Endothelial cell of umbilical vein (primary cell): ENCODE measurements around the gene APEH. TPM values are rescaled to one million over a fixed set of nuclear protein-coding genes. Genes with fewer than 3 reads are reported as not detected.

Source experiments
- BruUV-seq: library from RNA; stranded (reverse); fragments of 400-500 nt; replicated peaks from 2 replicates; lab custom pipeline; 2021; lab: Mats Ljungman, UMichigan
- CTCF ChIA-PET: fragments of 300-600, 350-600 bp; sonication (Branson Sonifier 250); formaldehyde crosslinking; loops from one replicate; lab custom pipeline; 2021; ENCODE audit warnings: antibody characterized with exemption, inconsistent platforms; lab: Charles Lee
- POLR2A ChIA-PET: fragments of 300-600, 350-600 bp; sonication (Branson Sonifier 250); formaldehyde crosslinking; loops from one replicate; lab custom pipeline; 2021; ENCODE audit warnings: antibody characterized with exemption, inconsistent platforms; lab: Charles Lee
- DNase-seq: peaks from one replicate; pipeline ENCODE4 v3.0.0-alpha.2; 2011; ENCODE audit warnings: low read depth, low spot score
- FAIRE-seq: peaks from 2 replicates; lab custom pipeline; 2011; peaks lifted over from hg19 to GRCh38; lab: Jason Lieb, UNC
- H2AFZ ChIP-seq: 2 replicates; pipeline ENCODE4 v1.6.0; 2012; ENCODE audit warnings: low read depth, low read length, control low read depth, inconsistent platforms
- H3K27ac ChIP-seq: 2 replicates; pipeline ENCODE4 v1.5.1; 2011; ENCODE audit warnings: low read depth, mild to moderate bottlenecking, control low read depth, low read length, moderate library complexity; ENCODE audit not compliant: insufficient read depth
- H3K27me3 ChIP-seq, 2 experiments: 2 replicates each; pipeline versions ENCODE4 v1.6.0 to v1.6.1; 2011; ENCODE audit warnings: low read length in 2 of 2, mixed read lengths in 1 of 2; ENCODE audit not compliant: control insufficient read depth in 2 of 2, insufficient read depth in 2 of 2
- H3K36me3 ChIP-seq, 2 experiments: 2 replicates in 1 of 2; 3 replicates in 1 of 2; pipeline ENCODE4 v1.5.1; 2011; ENCODE audit warnings: low read length in 2 of 2, mild to moderate bottlenecking in 1 of 2, moderate library complexity in 1 of 2; ENCODE audit not compliant: control insufficient read depth in 2 of 2, insufficient read depth in 2 of 2; ENCODE audit errors: extremely low read depth in 1 of 2
- H3K4me1 ChIP-seq: 3 replicates; pipeline ENCODE4 v1.5.1; 2011; ENCODE audit warnings: mild to moderate bottlenecking, low read length; ENCODE audit not compliant: control insufficient read depth, insufficient read depth; ENCODE audit errors: extremely low read depth
- H3K4me2 ChIP-seq: 2 replicates; pipeline ENCODE4 v1.6.1; 2011; ENCODE audit warnings: low read length, control low read depth, mixed read lengths; ENCODE audit not compliant: insufficient read depth
- H3K4me3 ChIP-seq, 3 experiments: fragments of 200-600 bp in 1 of 3; sonication (generic), shearing (Covaris generic) in 1 of 3; replicated peaks in 1 of 3; 2 replicates each; pipeline ENCODE4 v1.5.1; 2011 to 2016; ENCODE audit warnings: control low read depth in 3 of 3, low read length in 3 of 3, mild to moderate bottlenecking in 2 of 3, inconsistent platforms in 1 of 3, low read depth in 1 of 3, moderate library complexity in 1 of 3; ENCODE audit not compliant: insufficient read depth in 1 of 3
- H3K79me2 ChIP-seq: 2 replicates; pipeline ENCODE4 v1.6.0; 2012; ENCODE audit warnings: low read length, inconsistent platforms; ENCODE audit not compliant: control insufficient read depth, insufficient read depth
- H3K9ac ChIP-seq: replicated peaks from 2 replicates; pipeline ENCODE3; 2011; ENCODE audit warnings: low read length, control low read depth; ENCODE audit not compliant: insufficient read depth; ENCODE audit errors: extremely low read depth
- H3K9me1 ChIP-seq: replicated peaks from 3 replicates; pipeline ENCODE4 v1.6.0; 2011; ENCODE audit warnings: mild to moderate bottlenecking, low read length; ENCODE audit not compliant: control insufficient read depth, insufficient read depth; ENCODE audit errors: extremely low read depth
- H3K9me3 ChIP-seq: replicated peaks from 2 replicates; pipeline ENCODE4 v1.5.1; 2012; ENCODE audit warnings: low read length, inconsistent platforms; ENCODE audit not compliant: control insufficient read depth, insufficient read depth
- H4K20me1 ChIP-seq: replicated peaks from 2 replicates; pipeline ENCODE3; 2011; ENCODE audit warnings: mild to moderate bottlenecking, low read length; ENCODE audit not compliant: control insufficient read depth, insufficient read depth; ENCODE audit errors: extremely low read depth
- EZH2 ChIP-seq: IDR thresholded peaks from 2 replicates; pipeline ENCODE4 v1.6.1; 2012; ENCODE audit warnings: borderline replicate concordance, low read depth, mild to moderate bottlenecking, moderate library complexity, low read length, inconsistent platforms; ENCODE audit not compliant: severe bottlenecking
- FOS ChIP-seq: IDR thresholded peaks from 2 replicates; pipeline ENCODE4 v1.6.1; 2011; ENCODE audit warnings: mild to moderate bottlenecking, low read length, moderate library complexity, borderline replicate concordance; ENCODE audit not compliant: insufficient read depth
- GATA2 ChIP-seq: IDR thresholded peaks from 2 replicates; pipeline ENCODE4 v1.7.0; 2011; ENCODE audit warnings: low read depth, mild to moderate bottlenecking, moderate library complexity, mixed read lengths, low read length; ENCODE audit not compliant: insufficient read length, insufficient read depth
- JUN ChIP-seq: IDR thresholded peaks from 2 replicates; pipeline ENCODE4 v1.6.1; 2011; ENCODE audit warnings: borderline replicate concordance, low read depth; ENCODE audit not compliant: insufficient read length, insufficient read depth
- MYC ChIP-seq: IDR thresholded peaks from one replicate; pipeline ENCODE4 v1.6.1; 2011; ENCODE audit warnings: mild to moderate bottlenecking, low read depth, low read length
- POLR2A ChIP-seq: IDR thresholded peaks from 2 replicates; pipeline ENCODE4 v1.6.1; 2012; ENCODE audit warnings: low read depth, mild to moderate bottlenecking, control low read depth, low read length
- POLR2AphosphoS5 ChIP-seq: IDR thresholded peaks from 2 replicates; pipeline ENCODE4 v1.6.1; 2012; ENCODE audit warnings: low read depth, mild to moderate bottlenecking, control low read depth, low read length, moderate library complexity; ENCODE audit not compliant: insufficient read depth
- dilution Hi-C: fragments of 300-500 bp; cut with MboI; formaldehyde crosslinking; loops from one replicate; pipeline ENCODE4 v1.15.0; 2019; ENCODE audit warnings: low sequenced_read_pairs; ENCODE audit not compliant: extremely low pct_ligation_motif_present
- intact Hi-C: fragments of 100-400 bp; cut with micrococcal nuclease; formaldehyde crosslinking; loops from one replicate; pipeline ENCODE4 v1.10.0; 2022
- polyA plus RNA-seq, 4 experiments: library from polyadenylated mRNA; depleted of rRNA in 3 of 4; stranded (reverse) in 3 of 4; unstranded in 1 of 4; fragments of >200 nt; gene quantifications; 2 replicates each; pipeline versions ENCODE4 v1.2.1 to v1.2.3, GENCODE V29; 2011 to 2012; ENCODE audit warnings: missing spikeins in 1 of 4
- total RNA-seq: library from RNA; stranded (reverse); gene quantifications from 2 replicates; pipeline ENCODE4 v1.2.3, GENCODE V29; 2021
- TF ChIP-seq, protein P1 (sequence below), 2 donors: IDR thresholded peaks; 1 replicate in 1 of 2; 2 replicates in 1 of 2; pipeline ENCODE4 v1.5.1; 2011; ENCODE audit warnings: low read length in 2 of 2, mild to moderate bottlenecking in 2 of 2, moderate library complexity in 2 of 2, control low read depth in 1 of 2, inconsistent platforms in 1 of 2, low read depth in 1 of 2; ENCODE audit not compliant: insufficient read depth in 1 of 2; ENCODE audit errors: extremely low read depth in 1 of 2
- TF ChIP-seq, protein P2 (sequence below): IDR thresholded peaks from 2 replicates; pipeline ENCODE4 v1.6.1; 2011; ENCODE audit not compliant: insufficient read depth, insufficient read length

APEH gene
- total and polyA plus RNA-seq, 2 donors (not counting 3 experiments of a cell fraction or from before 2014, with no cell fraction given): 68.2 to 74.3 TPM

DNA sequence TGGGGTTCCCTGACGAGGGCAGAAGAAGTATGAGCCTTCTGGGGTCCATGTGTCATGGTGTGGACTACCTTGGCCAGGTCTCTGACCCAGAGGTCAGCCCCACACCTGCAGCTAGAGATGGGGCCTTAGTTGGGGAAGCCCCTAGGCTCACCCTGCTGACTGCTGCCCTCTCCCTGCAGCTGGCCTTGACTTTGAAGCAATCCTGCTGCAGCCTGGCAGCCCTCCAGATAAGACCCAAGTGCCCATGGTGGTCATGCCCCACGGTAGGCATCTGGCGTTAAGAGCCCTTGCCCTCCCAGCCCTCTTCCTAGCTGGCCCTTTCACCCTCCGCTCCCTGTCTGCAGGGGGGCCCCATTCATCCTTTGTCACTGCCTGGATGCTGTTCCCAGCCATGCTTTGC lies 7.4 kb downstream of the APEH start:
- Histone ChIP-seq H4K20me1 (no peaks in the 10 kb centered on the region), H3K4me1 (no peaks in the 10 kb centered on the region), H3K79me2 (no peaks in the 10 kb centered on the region), H3K27ac (no peak overlapping the region), H3K36me3 (peaks cover 0 to 13% of the 10 kb centered on the region in 2 experiments), H2AFZ (no peak overlapping the region), H3K9me1 (no peaks in the 10 kb centered on the region), H3K4me2 (no peak overlapping the region), H3K9ac (no peak overlapping the region), H3K27me3 (peaks cover 0 to 2% of the 10 kb centered on the region in 2 experiments), H3K9me3 (no peaks in the 10 kb centered on the region), H3K4me3 (no peak overlapping the region)
- ChIA-PET CTCF (no interaction called here), POLR2A (no interaction called here)
- dilution Hi-C loops (no loop called here), intact Hi-C loops (no loop called here)
- DNase-seq: no peak
- FAIRE-seq: no peak
- no peak for TF ChIP-seq JUN
- no peak for TF ChIP-seq EZH2
- no peak for TF ChIP-seq GATA2
- TF ChIP-seq POLR2AphosphoS5: no peak
- TF ChIP-seq, protein P1, sequence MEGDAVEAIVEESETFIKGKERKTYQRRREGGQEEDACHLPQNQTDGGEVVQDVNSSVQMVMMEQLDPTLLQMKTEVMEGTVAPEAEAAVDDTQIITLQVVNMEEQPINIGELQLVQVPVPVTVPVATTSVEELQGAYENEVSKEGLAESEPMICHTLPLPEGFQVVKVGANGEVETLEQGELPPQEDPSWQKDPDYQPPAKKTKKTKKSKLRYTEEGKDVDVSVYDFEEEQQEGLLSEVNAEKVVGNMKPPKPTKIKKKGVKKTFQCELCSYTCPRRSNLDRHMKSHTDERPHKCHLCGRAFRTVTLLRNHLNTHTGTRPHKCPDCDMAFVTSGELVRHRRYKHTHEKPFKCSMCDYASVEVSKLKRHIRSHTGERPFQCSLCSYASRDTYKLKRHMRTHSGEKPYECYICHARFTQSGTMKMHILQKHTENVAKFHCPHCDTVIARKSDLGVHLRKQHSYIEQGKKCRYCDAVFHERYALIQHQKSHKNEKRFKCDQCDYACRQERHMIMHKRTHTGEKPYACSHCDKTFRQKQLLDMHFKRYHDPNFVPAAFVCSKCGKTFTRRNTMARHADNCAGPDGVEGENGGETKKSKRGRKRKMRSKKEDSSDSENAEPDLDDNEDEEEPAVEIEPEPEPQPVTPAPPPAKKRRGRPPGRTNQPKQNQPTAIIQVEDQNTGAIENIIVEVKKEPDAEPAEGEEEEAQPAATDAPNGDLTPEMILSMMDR (IDR thresholded peaks at IDR 0.05; ENCODE audit: extremely low read depth in 1 of 2, insufficient read depth in 1 of 2, low read depth in 1 of 2, low read length in 2 of 2): no peak
- TF ChIP-seq FOS: no peak
- TF ChIP-seq MYC: no peak
- no peak for TF ChIP-seq POLR2A
- TF ChIP-seq, protein P2, sequence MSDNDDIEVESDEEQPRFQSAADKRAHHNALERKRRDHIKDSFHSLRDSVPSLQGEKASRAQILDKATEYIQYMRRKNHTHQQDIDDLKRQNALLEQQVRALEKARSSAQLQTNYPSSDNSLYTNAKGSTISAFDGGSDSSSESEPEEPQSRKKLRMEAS: no peak
- no TSS peak for BruUV-seq
